Glutamatergic neuron (in vitro differentiated cells): Measurements from ENCODE around the gene DHRS13. TPM values are rescaled to one million over a fixed set of nuclear protein-coding genes. Genes with fewer than 3 reads are reported as not detected.

ENCODE experiments used
- DNase-seq: peaks from one replicate; pipeline ENCODE4 v3.0.0; 2022
- H3K27ac Mint-ChIP-seq: one replicate; pipeline ENCODE4 v1.8.0; 2020; ENCODE audit warnings: mild to moderate bottlenecking, mixed read lengths, inconsistent platforms; ENCODE audit not compliant: unreplicated experiment
- H3K27me3 Mint-ChIP-seq: one replicate; pipeline ENCODE4 v1.8.0; 2020; ENCODE audit warnings: mild to moderate bottlenecking, moderate library complexity, mixed read lengths, inconsistent platforms; ENCODE audit not compliant: unreplicated experiment
- H3K36me3 Mint-ChIP-seq: one replicate; pipeline ENCODE4 v1.8.0; 2020; ENCODE audit warnings: mild to moderate bottlenecking, mixed read lengths, inconsistent platforms; ENCODE audit not compliant: unreplicated experiment
- H3K4me1 Mint-ChIP-seq: one replicate; pipeline ENCODE4 v1.8.0; 2020; ENCODE audit warnings: mild to moderate bottlenecking, low read depth, mixed read lengths, inconsistent platforms; ENCODE audit not compliant: unreplicated experiment
- H3K4me3 Mint-ChIP-seq: one replicate; pipeline ENCODE4 v1.8.0; 2020; ENCODE audit warnings: mild to moderate bottlenecking, mixed read lengths, inconsistent platforms; ENCODE audit not compliant: unreplicated experiment
- H3K9me3 Mint-ChIP-seq: one replicate; pipeline ENCODE4 v1.8.0; 2020; ENCODE audit warnings: mild to moderate bottlenecking, moderate library complexity, mixed read lengths, inconsistent platforms; ENCODE audit not compliant: unreplicated experiment
- total RNA-seq: library from RNA; stranded (reverse); fragmentation: NEBNext Ultra II Directional; extraction: Animal tissue kit (Norgen Biotek cat#: 25700); gene quantifications from one replicate; pipeline ENCODE4 v1.2.1, GENCODE V29; 2021; ENCODE audit not compliant: unreplicated experiment
- TF ChIP-seq, protein P1 (sequence below): fragments of 200-600 bp; sonication (generic); IDR thresholded peaks from one replicate; pipeline ENCODE4 v1.5.0; 2021; ENCODE audit not compliant: partially characterized antibody, unreplicated experiment

The DHRS13 gene
- total RNA-seq, 1 donor from 2014 or later: 17.0 TPM

- Mint-ChIP-seq H3K27ac (peak overlapping the region; percentile 67), H3K9me3 (peaks cover 18% of the 10 kb centered on the region), H3K27me3 (peaks cover 13% of the 10 kb centered on the region), H3K36me3 (no peaks in the 10 kb centered on the region), H3K4me1 (peaks cover 12% of the 10 kb centered on the region), H3K4me3 (peak overlapping the region; percentile 88)
- DNase-seq: peak; percentile 77
- TF ChIP-seq, protein P1, sequence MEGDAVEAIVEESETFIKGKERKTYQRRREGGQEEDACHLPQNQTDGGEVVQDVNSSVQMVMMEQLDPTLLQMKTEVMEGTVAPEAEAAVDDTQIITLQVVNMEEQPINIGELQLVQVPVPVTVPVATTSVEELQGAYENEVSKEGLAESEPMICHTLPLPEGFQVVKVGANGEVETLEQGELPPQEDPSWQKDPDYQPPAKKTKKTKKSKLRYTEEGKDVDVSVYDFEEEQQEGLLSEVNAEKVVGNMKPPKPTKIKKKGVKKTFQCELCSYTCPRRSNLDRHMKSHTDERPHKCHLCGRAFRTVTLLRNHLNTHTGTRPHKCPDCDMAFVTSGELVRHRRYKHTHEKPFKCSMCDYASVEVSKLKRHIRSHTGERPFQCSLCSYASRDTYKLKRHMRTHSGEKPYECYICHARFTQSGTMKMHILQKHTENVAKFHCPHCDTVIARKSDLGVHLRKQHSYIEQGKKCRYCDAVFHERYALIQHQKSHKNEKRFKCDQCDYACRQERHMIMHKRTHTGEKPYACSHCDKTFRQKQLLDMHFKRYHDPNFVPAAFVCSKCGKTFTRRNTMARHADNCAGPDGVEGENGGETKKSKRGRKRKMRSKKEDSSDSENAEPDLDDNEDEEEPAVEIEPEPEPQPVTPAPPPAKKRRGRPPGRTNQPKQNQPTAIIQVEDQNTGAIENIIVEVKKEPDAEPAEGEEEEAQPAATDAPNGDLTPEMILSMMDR: no peak
These were observed 737 bp downstream of the DHRS13 start for GRCh38 chr17:28901866-28902818.

DNA sequence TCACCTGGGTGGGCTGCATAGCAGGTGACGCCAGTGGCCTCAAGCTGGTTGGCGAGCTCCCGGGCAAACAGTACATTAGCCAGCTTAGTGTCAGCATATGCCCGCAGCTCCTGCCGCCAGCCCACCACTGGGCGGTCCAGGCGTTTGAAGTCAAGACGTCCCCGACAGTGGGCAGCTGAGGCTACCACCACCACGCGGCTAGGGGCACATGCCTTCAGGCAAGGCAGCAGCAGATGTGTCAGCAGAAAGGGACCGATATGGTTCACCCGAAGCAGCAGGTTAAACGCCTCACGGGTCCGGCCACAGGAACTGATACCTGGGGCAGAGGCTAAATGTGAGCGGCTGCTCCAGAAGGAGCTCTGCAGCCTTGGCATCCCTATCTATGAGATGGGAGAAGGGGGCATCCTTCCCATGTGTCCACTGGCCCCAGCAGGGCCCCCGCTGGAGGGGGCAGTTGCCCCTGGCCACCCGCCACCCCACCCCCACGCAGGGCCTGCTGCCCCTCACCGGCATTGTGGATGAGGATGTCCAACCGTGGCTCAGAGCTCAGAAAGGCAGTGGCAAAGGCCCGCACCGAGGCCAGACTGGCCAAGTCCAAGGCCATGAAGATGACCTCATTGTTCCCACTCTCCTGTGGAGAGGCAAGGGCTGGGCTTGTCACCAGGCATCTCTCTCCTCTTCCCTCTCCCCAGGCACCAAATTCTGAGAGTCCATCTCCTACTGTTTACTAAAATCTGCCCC, 1.7 kb downstream of the DHRS13 start:
- H3K36me3 Mint-ChIP-seq: no peaks in the 10 kb centered on the region
- peak overlapping the region; percentile 67 for H3K27ac Mint-ChIP-seq
- no peak for DNase-seq
- peaks cover 20% of the 10 kb centered on the region for H3K9me3 Mint-ChIP-seq
- peak overlapping the region; percentile 88 for H3K4me3 Mint-ChIP-seq
- H3K27me3 Mint-ChIP-seq: peaks cover 12% of the 10 kb centered on the region
- H3K4me1 Mint-ChIP-seq: peaks cover 12% of the 10 kb centered on the region
- TF ChIP-seq, protein P1: no peak

DNA sequence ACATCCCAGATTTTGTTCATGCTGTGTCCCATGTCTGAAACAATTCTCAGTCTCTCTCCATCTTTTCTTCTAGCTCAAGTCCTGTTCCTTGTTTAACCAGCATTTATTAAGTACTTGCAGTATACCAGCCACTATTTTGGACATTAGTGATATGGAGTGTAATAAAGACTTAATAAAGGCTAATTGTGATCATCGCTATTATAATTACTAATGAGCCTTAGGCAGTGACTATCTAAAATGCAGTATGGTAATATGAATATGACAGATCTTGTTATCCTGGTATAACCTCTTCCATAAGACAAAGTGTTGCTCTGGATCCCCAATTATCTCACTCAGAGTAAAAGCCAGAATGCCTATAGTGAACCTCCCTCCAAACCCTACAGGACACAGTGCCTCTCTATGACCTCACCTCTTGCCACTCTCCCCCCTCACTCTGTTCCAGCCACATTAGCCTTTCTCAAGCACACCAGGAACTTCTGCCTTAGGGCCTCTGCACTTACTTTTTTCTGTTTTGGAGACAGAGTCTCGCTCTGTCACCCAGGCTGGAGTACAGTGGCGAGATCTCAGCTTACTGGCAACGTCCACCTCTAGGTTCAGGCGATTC, 3.6 kb downstream of the DHRS13 start:
- H3K9me3 Mint-ChIP-seq: peaks cover 19% of the 10 kb centered on the region
- H3K27me3 Mint-ChIP-seq: peaks cover 9% of the 10 kb centered on the region
- no peaks in the 10 kb centered on the region for H3K36me3 Mint-ChIP-seq
- peak overlapping the region; percentile 15 for H3K27ac Mint-ChIP-seq
- peaks cover 16% of the 10 kb centered on the region for H3K4me1 Mint-ChIP-seq
- H3K4me3 Mint-ChIP-seq: no peak overlapping the region
- TF ChIP-seq, protein P1: no peak
- no peak for DNase-seq

DNA sequence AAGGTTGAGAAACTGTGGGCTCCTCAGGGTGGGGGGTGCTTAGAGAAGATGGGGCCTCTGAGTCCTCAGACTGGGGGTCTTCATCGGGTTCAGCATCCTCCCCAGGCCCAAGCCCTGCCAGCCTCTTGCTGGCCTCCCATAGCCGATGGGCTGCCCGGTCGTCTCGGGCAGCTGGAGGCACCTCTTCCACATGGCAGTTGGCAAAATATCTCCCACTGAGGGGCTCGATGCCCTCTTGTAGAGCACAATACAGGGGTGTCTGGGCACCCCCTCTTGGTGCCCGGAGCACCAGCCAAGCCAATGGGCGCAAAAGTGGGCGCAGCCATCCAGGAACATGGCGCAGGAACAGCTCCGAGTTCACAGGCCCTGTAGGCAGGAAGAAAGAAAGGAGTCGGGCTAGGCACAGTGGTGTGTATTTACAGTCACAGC, 4.3 kb downstream of the DHRS13 start:
- Mint-ChIP-seq H3K27me3 (peaks cover 9% of the 10 kb centered on the region), H3K27ac (no peak overlapping the region), H3K4me3 (peak overlapping the region; percentile 85), H3K36me3 (no peaks in the 10 kb centered on the region), H3K9me3 (peaks cover 18% of the 10 kb centered on the region), H3K4me1 (peaks cover 19% of the 10 kb centered on the region)
- TF ChIP-seq, protein P1: no peak
- no peak for DNase-seq
